Right atrium auricular region (tissue), 2 donors: ENCODE measurements around the gene PDYN. TPM values are rescaled to one million over a fixed set of nuclear protein-coding genes. Genes with fewer than 3 reads are reported as not detected.

Experiments
- DNase-seq: peaks from one replicate; pipeline ENCODE4 v3.0.0-alpha.2; 2019; ENCODE audit warnings: low spot score
- H3K27ac ChIP-seq, 2 donors: fragments of 200-600 bp; sonication (generic); 1 replicate in 1 of 2; 2 replicates in 1 of 2; pipeline ENCODE4 v1.5.1; 2016 to 2019
- H3K27me3 ChIP-seq, 2 donors: fragments of 200-600 bp; sonication (generic); one replicate each; pipeline versions ENCODE4 v1.5.1 to v1.6.0; 2017 to 2019
- H3K36me3 ChIP-seq: fragments of 200-600 bp; sonication (generic); one replicate; pipeline ENCODE4 v1.5.1; 2016
- H3K4me1 ChIP-seq, 2 donors: fragments of 200-600 bp; sonication (generic); one replicate each; pipeline versions ENCODE4 v1.5.1 to v1.6.0; 2017 to 2019
- H3K4me3 ChIP-seq, 2 donors: fragments of 200-600 bp; sonication (generic); 1 replicate in 1 of 2; 2 replicates in 1 of 2; pipeline ENCODE4 v1.5.1; 2017 to 2019; ENCODE audit warnings: mild to moderate bottlenecking in 1 of 2, moderate library complexity in 1 of 2
- H3K9me3 ChIP-seq, 2 donors: fragments of 200-600 bp; sonication (generic); one replicate each; pipeline ENCODE4 v1.5.1; 2019
- total RNA-seq, 2 donors: library from RNA; depleted of rRNA; stranded (reverse); fragments of >200 nt; gene quantifications; one replicate each; pipeline ENCODE4 v1.1.0, GENCODE V29; 2016
- TF ChIP-seq, protein P1 (sequence below), 2 donors: fragments of 200-600 bp; sonication (generic); IDR thresholded peaks; one replicate each; pipeline ENCODE4 v1.5.1; 2019; ENCODE audit warnings: antibody characterized with exemption in 2 of 2

The PDYN gene
- total RNA-seq, 2 donors from 2014 or later, result not detected

DNA sequence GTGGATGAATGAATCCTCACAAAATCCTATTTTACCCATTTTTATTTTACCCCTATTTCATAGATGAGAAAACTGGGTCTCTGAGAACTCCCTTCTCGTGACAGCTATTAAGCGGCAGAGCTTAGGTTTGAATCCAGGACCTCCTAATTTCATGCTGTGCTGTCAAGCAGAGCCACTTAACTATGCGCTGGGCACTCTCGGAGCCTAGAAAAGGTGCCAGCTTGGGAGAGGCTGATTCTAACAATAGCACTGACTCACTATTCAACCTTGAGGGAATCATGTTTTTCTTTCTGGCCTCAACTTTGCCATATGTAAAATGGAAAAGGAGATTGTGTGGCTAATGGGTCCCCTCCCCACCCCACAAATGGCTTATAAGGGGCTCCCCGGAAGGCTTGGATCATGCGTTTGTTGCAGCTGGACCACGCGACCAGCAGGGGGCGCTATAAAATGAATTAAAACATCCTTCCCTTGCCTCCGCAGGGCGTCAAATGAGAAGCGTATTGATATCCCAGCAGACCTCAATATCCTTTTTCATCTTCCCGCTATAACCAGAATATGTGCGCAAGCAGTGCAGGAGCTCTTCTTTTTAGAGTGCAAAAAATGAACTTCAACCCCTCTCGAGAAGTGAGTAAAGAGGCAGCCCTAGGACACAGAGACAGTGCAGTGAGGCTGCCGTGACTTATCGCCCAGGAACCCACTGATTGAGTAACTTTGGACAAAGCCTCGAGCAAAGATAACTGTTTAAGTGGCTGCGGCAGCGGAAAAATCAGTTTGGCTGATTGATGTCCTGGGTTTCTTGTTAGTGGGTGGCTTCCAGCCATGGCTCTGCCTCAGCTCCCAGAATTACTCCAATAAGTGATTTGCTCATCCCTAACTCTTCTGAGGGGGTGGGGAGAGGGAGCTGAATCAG lies 12.8 kb upstream of the PDYN start:
- no peaks in the 10 kb centered on the region for H3K4me1 ChIP-seq
- H3K4me3 ChIP-seq, result no peak overlapping the region
- H3K27ac ChIP-seq, result no peak overlapping the region
- DNase-seq, result no peak
- H3K9me3 ChIP-seq, result no peaks in the 10 kb centered on the region
- H3K36me3 ChIP-seq, result no peaks in the 10 kb centered on the region
- no peaks in the 10 kb centered on the region for H3K27me3 ChIP-seq
- TF ChIP-seq, protein P1, sequence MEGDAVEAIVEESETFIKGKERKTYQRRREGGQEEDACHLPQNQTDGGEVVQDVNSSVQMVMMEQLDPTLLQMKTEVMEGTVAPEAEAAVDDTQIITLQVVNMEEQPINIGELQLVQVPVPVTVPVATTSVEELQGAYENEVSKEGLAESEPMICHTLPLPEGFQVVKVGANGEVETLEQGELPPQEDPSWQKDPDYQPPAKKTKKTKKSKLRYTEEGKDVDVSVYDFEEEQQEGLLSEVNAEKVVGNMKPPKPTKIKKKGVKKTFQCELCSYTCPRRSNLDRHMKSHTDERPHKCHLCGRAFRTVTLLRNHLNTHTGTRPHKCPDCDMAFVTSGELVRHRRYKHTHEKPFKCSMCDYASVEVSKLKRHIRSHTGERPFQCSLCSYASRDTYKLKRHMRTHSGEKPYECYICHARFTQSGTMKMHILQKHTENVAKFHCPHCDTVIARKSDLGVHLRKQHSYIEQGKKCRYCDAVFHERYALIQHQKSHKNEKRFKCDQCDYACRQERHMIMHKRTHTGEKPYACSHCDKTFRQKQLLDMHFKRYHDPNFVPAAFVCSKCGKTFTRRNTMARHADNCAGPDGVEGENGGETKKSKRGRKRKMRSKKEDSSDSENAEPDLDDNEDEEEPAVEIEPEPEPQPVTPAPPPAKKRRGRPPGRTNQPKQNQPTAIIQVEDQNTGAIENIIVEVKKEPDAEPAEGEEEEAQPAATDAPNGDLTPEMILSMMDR (IDR thresholded peaks at IDR 0.05), result peak; percentile 26 to 74

GRCh38 chr20:2005831-2006426 lies 12.1 kb upstream of the PDYN start:
- DNase-seq, result no peak
- Histone ChIP-seq H3K4me1 (no peaks in the 10 kb centered on the region), H3K36me3 (no peaks in the 10 kb centered on the region), H3K27me3 (no peaks in the 10 kb centered on the region), H3K27ac (no peak overlapping the region), H3K4me3 (no peak overlapping the region), H3K9me3 (no peaks in the 10 kb centered on the region)
- TF ChIP-seq, protein P1 (IDR thresholded peaks at IDR 0.05), result no peak

DNA sequence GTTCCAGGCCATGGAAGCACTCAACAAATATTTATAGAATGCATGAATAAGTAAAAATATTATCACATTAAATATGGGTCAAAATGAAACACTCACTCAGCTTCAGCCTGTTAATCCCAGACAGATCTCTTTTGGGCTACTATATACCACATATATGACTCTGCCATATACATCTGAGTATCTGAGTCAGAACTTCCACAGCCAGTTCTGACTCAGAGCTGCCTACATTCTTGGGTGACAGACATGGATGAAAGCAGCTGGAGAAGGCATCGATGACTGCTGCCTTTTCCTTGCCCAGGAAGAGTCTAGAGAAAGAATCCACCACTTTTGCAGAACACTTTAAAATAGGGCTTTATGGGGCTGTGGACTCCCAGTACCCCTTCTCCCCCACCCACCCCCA lies 11.5 kb upstream of the PDYN start:
- Histone ChIP-seq H3K36me3 (no peaks in the 10 kb centered on the region), H3K9me3 (no peaks in the 10 kb centered on the region), H3K4me1 (no peaks in the 10 kb centered on the region), H3K27me3 (no peaks in the 10 kb centered on the region), H3K27ac (no peak overlapping the region), H3K4me3 (no peak overlapping the region)
- TF ChIP-seq, protein P1 (IDR thresholded peaks at IDR 0.05), result no peak
- no peak for DNase-seq

- H3K9me3 ChIP-seq, result no peaks in the 10 kb centered on the region
- no peaks in the 10 kb centered on the region for H3K4me1 ChIP-seq
- no peak overlapping the region for H3K4me3 ChIP-seq
- TF ChIP-seq, protein P1 (IDR thresholded peaks at IDR 0.05), result no peak
- no peaks in the 10 kb centered on the region for H3K36me3 ChIP-seq
- no peak for DNase-seq
- no peaks in the 10 kb centered on the region for H3K27me3 ChIP-seq
- H3K27ac ChIP-seq, result no peak overlapping the region
Measured at GRCh38 chr20:2004171-2004570, 10.3 kb upstream of the PDYN start.

DNA sequence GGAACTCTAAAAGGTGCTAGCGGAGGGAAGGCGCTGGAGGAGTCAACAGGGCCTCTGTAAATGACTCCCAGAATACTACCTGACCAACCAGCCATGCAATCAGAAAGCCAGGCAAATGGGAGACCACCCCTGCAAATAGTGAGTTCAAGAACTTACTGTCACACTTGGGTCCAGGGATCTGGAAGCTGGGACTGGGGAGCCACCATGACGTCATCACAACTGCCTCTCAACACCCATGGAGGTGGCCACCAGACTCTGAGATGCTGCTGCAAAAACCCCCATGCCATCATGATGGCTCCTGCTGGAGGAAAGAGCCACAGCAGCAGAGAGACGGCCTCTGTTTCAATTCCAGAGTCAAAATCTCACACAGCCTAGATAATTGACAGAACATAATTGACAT lies 8.5 kb upstream of the PDYN start:
- Histone ChIP-seq H3K4me3 (no peak overlapping the region), H3K36me3 (no peaks in the 10 kb centered on the region), H3K27ac (no peak overlapping the region), H3K4me1 (no peaks in the 10 kb centered on the region), H3K9me3 (no peaks in the 10 kb centered on the region), H3K27me3 (no peaks in the 10 kb centered on the region)
- DNase-seq, result no peak
- TF ChIP-seq, protein P1 (IDR thresholded peaks at IDR 0.05), result no peak
